Upper lobe of left lung (tissue), 6 donors: ENCODE results near the gene NR2C2. TPM values are rescaled to one million over a fixed set of nuclear protein-coding genes. Genes with fewer than 3 reads are reported as not detected.

Source experiments
- ATAC-seq, 2 donors: fragments of 200-7000 bp; cut with Tn5 transposase; one replicate each; pipeline ENCODE4 v1.9.1; 2022; ENCODE audit warnings: mild to moderate bottlenecking in 2 of 2, moderate library complexity in 2 of 2; ENCODE audit not compliant: low FRiP score in 2 of 2
- DNase-seq, 2 donors: peaks; one replicate each; pipeline ENCODE4 v3.0.0-alpha.2; 2019 to 2020
- H3K27ac ChIP-seq, 4 donors: fragments of 200-600 bp; sonication (generic); one replicate each; pipeline ENCODE4 v1.5.1; 2016 to 2019
- H3K27me3 ChIP-seq, 4 donors: fragments of 200-600 bp; sonication (generic); one replicate each; pipeline ENCODE4 v1.5.1; 2017 to 2019
- H3K36me3 ChIP-seq, 4 donors: fragments of 200-600 bp; sonication (generic); one replicate each; pipeline ENCODE4 v1.5.1; 2016 to 2019
- H3K4me1 ChIP-seq, 4 donors: fragments of 200-600 bp; sonication (generic); one replicate each; pipeline ENCODE4 v1.5.1; 2018 to 2019
- H3K4me3 ChIP-seq, 4 donors: fragments of 200-600 bp; sonication (generic); one replicate each; pipeline ENCODE4 v1.5.1; 2017 to 2019; ENCODE audit warnings: mild to moderate bottlenecking in 2 of 4, moderate library complexity in 1 of 4
- H3K9me3 ChIP-seq, 4 donors: fragments of 200-600 bp; sonication (generic); one replicate each; pipeline ENCODE4 v1.5.1; 2018 to 2019
- CTCF ChIP-seq, 6 experiments: fragments of 450-650 bp in 4 of 6; fragments of 200-600 bp in 2 of 6; sonication (generic) in 2 of 6; IDR thresholded peaks; one replicate each; pipeline ENCODE4 v1.5.1; 2016 to 2019; ENCODE audit warnings: antibody characterized with exemption in 6 of 6
- EP300 ChIP-seq, 4 donors: sonication (generic); formaldehyde crosslinking; IDR thresholded peaks; one replicate each; pipeline ENCODE4 v1.5.1; 2017; ENCODE audit warnings: antibody characterized with exemption in 4 of 4, control low read depth in 2 of 4
- POLR2A ChIP-seq, 4 donors: fragments of 450-650 bp; IDR thresholded peaks; one replicate each; pipeline ENCODE4 v1.5.1; 2016 to 2017; ENCODE audit warnings: antibody characterized with exemption in 4 of 4, mild to moderate bottlenecking in 2 of 4
- POLR2AphosphoS5 ChIP-seq, 2 donors: sonication (generic); formaldehyde crosslinking; IDR thresholded peaks; one replicate each; pipeline ENCODE4 v1.5.1; 2017; ENCODE audit warnings: antibody characterized with exemption in 2 of 2
- WGBS, 2 donors: methylation state at CpG; one replicate each; pipeline ENCODE4 v1.1.5; 2017 to 2018; 5-methylcytosine and 5-hydroxymethylcytosine counted together
- total RNA-seq, 6 donors: library from RNA; depleted of rRNA in 4 of 6; stranded (reverse); fragments of >200 nt in 4 of 6; gene quantifications; one replicate each; pipeline versions ENCODE4 v1.1.0 to v1.2.1, GENCODE V29; 2016 to 2021
- donor health status: DM: no; HTN: no; CAD: no; lungs with moderate emphysema.
- donor health status: DM: no; HTN: yes; CAD: no; lungs with severe emphysema.

NR2C2 gene
- total RNA-seq, 6 donors from 2014 or later, result 24.9 to 54.0 (median 46.6) TPM

- no peaks in the 10 kb centered on the region for H3K27me3 ChIP-seq
- peak overlapping the region; percentile 70 to 96 (median 80) for H3K4me3 ChIP-seq
- H3K4me1 ChIP-seq, result peaks cover 13 to 28% (median 20%) of the 10 kb centered on the region in 4 donors
- peak overlapping the region; percentile 73 to 92 (median 85) for H3K27ac ChIP-seq
- H3K36me3 ChIP-seq, result no peaks in the 10 kb centered on the region
- ATAC-seq (peak; percentile 32 to 65), DNase-seq (peak in 1 of 2 donors; percentile 74)
- WGBS, 2 donors, result 1% methylated on average over 25 of the region's 25 CpGs
- TF ChIP-seq POLR2AphosphoS5 (IDR thresholded peaks at IDR 0.05) (no peak), EP300 (IDR thresholded peaks at IDR 0.05) (no peak)
- no peaks in the 10 kb centered on the region for H3K9me3 ChIP-seq
Observed at GRCh38 chr3:15064299-15064834, 117.0 kb downstream of the NR2C2 start.

GRCh38 chr3:15064835-15065549 lies 117.6 kb downstream of the NR2C2 start, which contains the start of gene MRPS25:
MRPS25 (minus strand) TSS chr3:15065315; CDS start chr3:15065194, 121 bp downstream.
- Histone ChIP-seq H3K9me3 (no peaks in the 10 kb centered on the region), H3K4me1 (peaks cover 13 to 28% (median 20%) of the 10 kb centered on the region in 4 donors), H3K36me3 (peaks cover 0 to under 1% (median 0%) of the 10 kb centered on the region in 4 donors), H3K4me3 (peak within 1 kb of the TSS; percentile 70 to 96 (median 80)), H3K27ac (peak within 1 kb of the TSS; percentile 73 to 92 (median 85)), H3K27me3 (no peaks in the 10 kb centered on the region)
- WGBS, 2 donors, result 0% methylated on average over 15 to 26 of the region's 69 CpGs
- DNase-seq, result peak; percentile 96 to 97
- peak; percentile 97 to 100 for ATAC-seq
- TF ChIP-seq CTCF (IDR thresholded peaks at IDR 0.05), result peak in 1 of 6 experiments; percentile 28
- peak in 3 of 4 donors; percentile 80 to 93 (median 85) for TF ChIP-seq POLR2A (IDR thresholded peaks at IDR 0.05)
- peak; percentile 88 to 93 for TF ChIP-seq POLR2AphosphoS5 (IDR thresholded peaks at IDR 0.05)
- TF ChIP-seq EP300 (IDR thresholded peaks at IDR 0.05), result peak in 1 of 4 donors; percentile 16

GRCh38 chr3:15065550-15066007 lies 118.2 kb downstream of the NR2C2 start:
- Histone ChIP-seq H3K27ac (peak overlapping the region; percentile 73 to 92 (median 85)), H3K4me3 (peak overlapping the region; percentile 70 to 96 (median 80)), H3K36me3 (peaks cover 0 to 6% (median under 1%) of the 10 kb centered on the region in 4 donors), H3K27me3 (no peaks in the 10 kb centered on the region), H3K9me3 (no peaks in the 10 kb centered on the region), H3K4me1 (peaks cover 13 to 28% (median 20%) of the 10 kb centered on the region in 4 donors)
- no peak for DNase-seq
- no peak for TF ChIP-seq POLR2AphosphoS5 (IDR thresholded peaks at IDR 0.05)
- TF ChIP-seq EP300 (IDR thresholded peaks at IDR 0.05), result no peak
- no peak for TF ChIP-seq CTCF (IDR thresholded peaks at IDR 0.05)
- TF ChIP-seq POLR2A (IDR thresholded peaks at IDR 0.05), result no peak
- no peak for ATAC-seq
- WGBS, 2 donors, result 53 to 60% methylated on average over 16 of the region's 16 CpGs

GRCh38 chr3:15066467-15066866 lies 119.1 kb downstream of the NR2C2 start:
- ATAC-seq (no peak), DNase-seq (no peak)
- Histone ChIP-seq H3K36me3 (peaks cover 0 to 15% (median 5%) of the 10 kb centered on the region in 4 donors), H3K9me3 (no peaks in the 10 kb centered on the region), H3K27me3 (no peaks in the 10 kb centered on the region), H3K27ac (no peak overlapping the region), H3K4me3 (no peak overlapping the region), H3K4me1 (peaks cover 13 to 28% (median 20%) of the 10 kb centered on the region in 4 donors)
- 93 to 95% methylated on average over 3 of the region's 3 CpGs for WGBS, 2 donors
- TF ChIP-seq POLR2AphosphoS5 (IDR thresholded peaks at IDR 0.05), result no peak
- TF ChIP-seq CTCF (IDR thresholded peaks at IDR 0.05), result no peak
- TF ChIP-seq POLR2A (IDR thresholded peaks at IDR 0.05), result no peak
- no peak for TF ChIP-seq EP300 (IDR thresholded peaks at IDR 0.05)

GRCh38 chr3:15069441-15069840 lies 122.1 kb downstream of the NR2C2 start:
- WGBS, 2 donors, result 83% methylated on average over 1 of the region's 1 CpG
- no peaks in the 10 kb centered on the region for H3K27me3 ChIP-seq
- H3K4me1 ChIP-seq, result peaks cover 0 to 12% (median 7%) of the 10 kb centered on the region in 4 donors
- H3K9me3 ChIP-seq, result no peaks in the 10 kb centered on the region
- H3K27ac ChIP-seq, result no peak overlapping the region
- no peak for TF ChIP-seq POLR2A (IDR thresholded peaks at IDR 0.05)
- no peak for TF ChIP-seq CTCF (IDR thresholded peaks at IDR 0.05)
- TF ChIP-seq POLR2AphosphoS5 (IDR thresholded peaks at IDR 0.05), result no peak
- no peak for TF ChIP-seq EP300 (IDR thresholded peaks at IDR 0.05)
- peaks cover 5 to 45% (median 29%) of the 10 kb centered on the region in 4 donors for H3K36me3 ChIP-seq
- DNase-seq (no peak), ATAC-seq (no peak)
- H3K4me3 ChIP-seq, result no peak overlapping the region
